ENCODE data around the gene TMEM138. TPM values are rescaled to one million over a fixed set of nuclear protein-coding genes. Genes with fewer than 3 reads are reported as not detected.
A peak's percentile ranks its signal among the peaks of the same experiment; 100 is the strongest.

TMEM138 gene
- total and polyA plus RNA-seq, 2 of the 13 experiments (the other 11 are each of a cell fraction or from before 2014, with no cell fraction given): 43.5 to 61.0 TPM

DNA sequence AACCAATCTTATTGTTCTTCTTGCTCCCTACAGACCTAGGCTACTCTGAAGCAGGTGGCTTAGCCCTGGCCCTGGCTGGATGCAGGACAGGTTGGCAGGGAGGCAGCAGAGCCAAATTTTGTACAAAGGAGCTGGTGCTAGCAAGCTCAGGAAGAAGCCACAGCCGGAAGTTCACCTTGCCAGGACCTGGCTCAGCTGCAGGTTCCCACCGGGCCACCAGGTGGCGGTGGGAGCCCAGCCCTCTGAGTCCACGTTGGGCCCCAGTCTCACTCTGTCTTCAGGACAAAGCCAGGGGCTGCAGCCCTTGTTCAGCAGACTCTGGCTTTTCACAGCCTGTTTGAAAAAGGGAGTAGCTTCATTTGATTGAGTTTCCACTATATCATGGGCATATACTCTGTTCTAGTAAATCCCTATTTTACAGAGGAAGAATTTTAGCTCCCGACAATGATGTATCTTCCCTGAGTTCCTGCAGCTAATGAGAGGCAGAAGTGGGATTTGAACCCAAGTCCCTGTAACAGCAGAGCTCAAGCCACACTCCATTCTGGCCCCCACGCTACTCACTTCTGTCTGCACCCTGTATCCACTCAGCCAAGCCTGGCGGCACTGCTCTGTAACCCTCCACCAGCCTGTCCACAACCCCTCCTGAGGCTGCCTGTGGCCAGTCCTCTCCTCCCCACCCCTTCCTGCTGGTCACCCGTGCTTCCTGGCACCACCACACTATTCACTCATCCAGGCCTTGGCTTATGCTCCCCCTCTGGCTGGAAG, 25.8 kb upstream of the TMEM138 start (continued):
- TF ChIP-seq, protein P1, sequence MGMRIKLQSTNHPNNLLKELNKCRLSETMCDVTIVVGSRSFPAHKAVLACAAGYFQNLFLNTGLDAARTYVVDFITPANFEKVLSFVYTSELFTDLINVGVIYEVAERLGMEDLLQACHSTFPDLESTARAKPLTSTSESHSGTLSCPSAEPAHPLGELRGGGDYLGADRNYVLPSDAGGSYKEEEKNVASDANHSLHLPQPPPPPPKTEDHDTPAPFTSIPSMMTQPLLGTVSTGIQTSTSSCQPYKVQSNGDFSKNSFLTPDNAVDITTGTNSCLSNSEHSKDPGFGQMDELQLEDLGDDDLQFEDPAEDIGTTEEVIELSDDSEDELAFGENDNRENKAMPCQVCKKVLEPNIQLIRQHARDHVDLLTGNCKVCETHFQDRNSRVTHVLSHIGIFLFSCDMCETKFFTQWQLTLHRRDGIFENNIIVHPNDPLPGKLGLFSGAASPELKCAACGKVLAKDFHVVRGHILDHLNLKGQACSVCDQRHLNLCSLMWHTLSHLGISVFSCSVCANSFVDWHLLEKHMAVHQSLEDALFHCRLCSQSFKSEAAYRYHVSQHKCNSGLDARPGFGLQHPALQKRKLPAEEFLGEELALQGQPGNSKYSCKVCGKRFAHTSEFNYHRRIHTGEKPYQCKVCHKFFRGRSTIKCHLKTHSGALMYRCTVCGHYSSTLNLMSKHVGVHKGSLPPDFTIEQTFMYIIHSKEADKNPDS (CRISPR knock-in tag; IDR thresholded peaks at IDR 0.05): no peak
- TF ChIP-seq, protein P2, sequence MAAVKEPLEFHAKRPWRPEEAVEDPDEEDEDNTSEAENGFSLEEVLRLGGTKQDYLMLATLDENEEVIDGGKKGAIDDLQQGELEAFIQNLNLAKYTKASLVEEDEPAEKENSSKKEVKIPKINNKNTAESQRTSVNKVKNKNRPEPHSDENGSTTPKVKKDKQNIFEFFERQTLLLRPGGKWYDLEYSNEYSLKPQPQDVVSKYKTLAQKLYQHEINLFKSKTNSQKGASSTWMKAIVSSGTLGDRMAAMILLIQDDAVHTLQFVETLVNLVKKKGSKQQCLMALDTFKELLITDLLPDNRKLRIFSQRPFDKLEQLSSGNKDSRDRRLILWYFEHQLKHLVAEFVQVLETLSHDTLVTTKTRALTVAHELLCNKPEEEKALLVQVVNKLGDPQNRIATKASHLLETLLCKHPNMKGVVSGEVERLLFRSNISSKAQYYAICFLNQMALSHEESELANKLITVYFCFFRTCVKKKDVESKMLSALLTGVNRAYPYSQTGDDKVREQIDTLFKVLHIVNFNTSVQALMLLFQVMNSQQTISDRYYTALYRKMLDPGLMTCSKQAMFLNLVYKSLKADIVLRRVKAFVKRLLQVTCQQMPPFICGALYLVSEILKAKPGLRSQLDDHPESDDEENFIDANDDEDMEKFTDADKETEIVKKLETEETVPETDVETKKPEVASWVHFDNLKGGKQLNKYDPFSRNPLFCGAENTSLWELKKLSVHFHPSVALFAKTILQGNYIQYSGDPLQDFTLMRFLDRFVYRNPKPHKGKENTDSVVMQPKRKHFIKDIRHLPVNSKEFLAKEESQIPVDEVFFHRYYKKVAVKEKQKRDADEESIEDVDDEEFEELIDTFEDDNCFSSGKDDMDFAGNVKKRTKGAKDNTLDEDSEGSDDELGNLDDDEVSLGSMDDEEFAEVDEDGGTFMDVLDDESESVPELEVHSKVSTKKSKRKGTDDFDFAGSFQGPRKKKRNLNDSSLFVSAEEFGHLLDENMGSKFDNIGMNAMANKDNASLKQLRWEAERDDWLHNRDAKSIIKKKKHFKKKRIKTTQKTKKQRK (IDR thresholded peaks at IDR 0.05; ENCODE audit: low read length): no peak
- TF ChIP-seq ZNF619 (CRISPR knock-in tag; IDR thresholded peaks at IDR 0.05): no peak
- no peak for TF ChIP-seq ZNF10 (CRISPR knock-in tag; IDR thresholded peaks at IDR 0.05; ENCODE audit: borderline replicate concordance, low read depth)
- no peak for TF ChIP-seq IKZF4 (CRISPR knock-in tag; IDR thresholded peaks at IDR 0.05; ENCODE audit: borderline replicate concordance, low read depth, not compliant biosample characterization)
- TF ChIP-seq ZNF431 (CRISPR knock-in tag; IDR thresholded peaks at IDR 0.05; ENCODE audit: borderline replicate concordance, low read depth): no peak
- no peak for TF ChIP-seq WIZ (CRISPR knock-in tag; IDR thresholded peaks at IDR 0.05)
- no peak for TF ChIP-seq ETV6 (CRISPR knock-in tag; conservative IDR thresholded peaks at IDR 0.05)
- TF ChIP-seq NPAS2 (CRISPR knock-in tag; IDR thresholded peaks at IDR 0.05; ENCODE audit: borderline replicate concordance): no peak
- TF ChIP-seq EZH2 (conservative IDR thresholded peaks at IDR 0.05; ENCODE audit: low read depth, low read length): no peak
- TF ChIP-seq BRD4 (CRISPR knock-in tag; IDR thresholded peaks at IDR 0.05): no peak
- peak; percentile 33; the same call in 1 of the 2 replicates for TF ChIP-seq NCOA2 (CRISPR knock-in tag; IDR thresholded peaks at IDR 0.05)
- TF ChIP-seq, protein P3, sequence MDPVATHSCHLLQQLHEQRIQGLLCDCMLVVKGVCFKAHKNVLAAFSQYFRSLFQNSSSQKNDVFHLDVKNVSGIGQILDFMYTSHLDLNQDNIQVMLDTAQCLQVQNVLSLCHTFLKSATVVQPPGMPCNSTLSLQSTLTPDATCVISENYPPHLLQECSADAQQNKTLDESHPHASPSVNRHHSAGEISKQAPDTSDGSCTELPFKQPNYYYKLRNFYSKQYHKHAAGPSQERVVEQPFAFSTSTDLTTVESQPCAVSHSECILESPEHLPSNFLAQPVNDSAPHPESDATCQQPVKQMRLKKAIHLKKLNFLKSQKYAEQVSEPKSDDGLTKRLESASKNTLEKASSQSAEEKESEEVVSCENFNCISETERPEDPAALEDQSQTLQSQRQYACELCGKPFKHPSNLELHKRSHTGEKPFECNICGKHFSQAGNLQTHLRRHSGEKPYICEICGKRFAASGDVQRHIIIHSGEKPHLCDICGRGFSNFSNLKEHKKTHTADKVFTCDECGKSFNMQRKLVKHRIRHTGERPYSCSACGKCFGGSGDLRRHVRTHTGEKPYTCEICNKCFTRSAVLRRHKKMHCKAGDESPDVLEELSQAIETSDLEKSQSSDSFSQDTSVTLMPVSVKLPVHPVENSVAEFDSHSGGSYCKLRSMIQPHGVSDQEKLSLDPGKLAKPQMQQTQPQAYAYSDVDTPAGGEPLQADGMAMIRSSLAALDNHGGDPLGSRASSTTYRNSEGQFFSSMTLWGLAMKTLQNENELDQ (CRISPR knock-in tag; IDR thresholded peaks at IDR 0.05; ENCODE audit: borderline replicate concordance): no peak
- TF ChIP-seq, protein P4, sequence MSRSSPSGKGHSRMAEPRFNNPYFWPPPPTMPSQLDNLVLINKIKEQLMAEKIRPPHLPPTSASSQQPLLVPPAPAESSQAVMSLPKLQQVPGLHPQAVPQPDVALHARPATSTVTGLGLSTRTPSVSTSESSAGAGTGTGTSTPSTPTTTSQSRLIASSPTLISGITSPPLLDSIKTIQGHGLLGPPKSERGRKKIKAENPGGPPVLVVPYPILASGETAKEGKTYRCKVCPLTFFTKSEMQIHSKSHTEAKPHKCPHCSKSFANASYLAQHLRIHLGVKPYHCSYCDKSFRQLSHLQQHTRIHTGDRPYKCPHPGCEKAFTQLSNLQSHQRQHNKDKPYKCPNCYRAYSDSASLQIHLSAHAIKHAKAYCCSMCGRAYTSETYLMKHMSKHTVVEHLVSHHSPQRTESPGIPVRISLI (CRISPR knock-in tag; IDR thresholded peaks at IDR 0.05; ENCODE audit: borderline replicate concordance): no peak
- TF ChIP-seq ZNF674 (CRISPR knock-in tag; IDR thresholded peaks at IDR 0.05; ENCODE audit: low read depth): no peak
- no peak for TF ChIP-seq ZFP41 (CRISPR knock-in tag; IDR thresholded peaks at IDR 0.05; ENCODE audit: borderline replicate concordance)
- TF ChIP-seq RFX5 (IDR thresholded peaks at IDR 0.05; ENCODE audit: low read depth, low read length): no peak
- TF ChIP-seq MYC (CRISPR knock-in tag; IDR thresholded peaks at IDR 0.05; ENCODE audit: borderline replicate concordance): peak; percentile 75; the same call in 1 of the 2 replicates
